IMR-90 (cell line): ENCODE measurements around the gene TTC8.

ENCODE experiments used
- BHLHE40 ChIP-seq: fragments of 150-350 bp; IDR thresholded peaks from 2 replicates; pipeline ENCODE4 v1.6.1; 2016; ENCODE audit warnings: mild to moderate bottlenecking, low read depth, low read length
- CTCF ChIP-seq: conservative IDR thresholded peaks from 2 replicates; pipeline ENCODE4 v1.5.1; 2012; ENCODE audit warnings: mild to moderate bottlenecking, low read depth, low read length, improper control_type of control experiment
- POLR2A ChIP-seq: IDR thresholded peaks from 2 replicates; pipeline ENCODE4 v1.6.1; 2012; ENCODE audit warnings: mild to moderate bottlenecking, low read depth, low read length
- RFX5 ChIP-seq: IDR thresholded peaks from 2 replicates; pipeline ENCODE4 v1.8.0; 2012; ENCODE audit warnings: low read depth, mild to moderate bottlenecking, low read length, moderate library complexity

GRCh38 chr14:88823968-88824313 is 510 bp upstream of the TTC8 start:
- TF ChIP-seq CTCF (no peak), POLR2A (no peak), BHLHE40 (no peak), RFX5 (no peak)
